ENCODE measurements around the gene SAYSD1. TPM values are rescaled to one million over a fixed set of nuclear protein-coding genes. Genes with fewer than 3 reads are reported as not detected.

The SAYSD1 gene
- total and polyA plus RNA-seq, 9 of the 15 experiments (the other 6 are each of a cell fraction or from before 2014, with no cell fraction given) = 3.5 to 19.1 (median 12.4) TPM

GRCh38 chr6:39130691-39131090, 15.7 kb upstream of the SAYSD1 start:
- POLR2A ChIA-PET = no interaction called here

More at GRCh38 chr6:39130691-39131090, 15.7 kb upstream of the SAYSD1 start:
- 0% methylated on average over 1 of the region's 1 CpG for WGBS (ENCODE audit: insufficient coverage, low coverage, missing lambda C conversion rate)
- FAIRE-seq (no peak), DNase-seq (ENCODE audit: extremely low read depth in 1 of 4, low spot score in 3 of 4) (no peak), ATAC-seq (no peak)
- no peaks in the 10 kb centered on the region for H3K36me3 ChIP-seq (ENCODE audit: control insufficient read depth, insufficient read depth, low read length)
- H3K9me1 ChIP-seq (ENCODE audit: control insufficient read depth, insufficient read depth, low read length) = no peaks in the 10 kb centered on the region
- no peak overlapping the region for H3K27ac ChIP-seq (ENCODE audit: extremely low read depth, low read depth, low read length)
- H3K9ac ChIP-seq (ENCODE audit: insufficient read depth in 1 of 2, low read depth in 2 of 2, low read length in 2 of 2) = no peak overlapping the region
- H3K4me3 ChIP-seq = no peak overlapping the region
- no peaks in the 10 kb centered on the region for H3K4me1 ChIP-seq (replicated peaks in 1 of 2; ENCODE audit: control insufficient read depth in 2 of 2, insufficient read depth in 2 of 2, low read length in 2 of 2)
- in situ Hi-C loops (cut with MboI) = no loop called here
- no peak for TF ChIP-seq ZNF143 (CRISPR knock-in tag; IDR thresholded peaks at IDR 0.05)
- TF ChIP-seq KDM5B (IDR thresholded peaks at IDR 0.05; ENCODE audit: insufficient replicate concordance, low read depth, low read length) = no peak
- no peak for TF ChIP-seq E2F4 (CRISPR knock-in tag; IDR thresholded peaks at IDR 0.05; ENCODE audit: low read depth)
- no peak for TF ChIP-seq NEUROD1 (IDR thresholded peaks at IDR 0.05; ENCODE audit: borderline replicate concordance, low read depth, low read length, partially characterized antibody)
- no peak for TF ChIP-seq SMAD2 (IDR thresholded peaks at IDR 0.05; ENCODE audit: low read depth, low read length)
- no peak for TF ChIP-seq ZNF507 (tag; conservative IDR thresholded peaks at IDR 0.05)
- no peak for TF ChIP-seq THAP7 (CRISPR knock-in tag; IDR thresholded peaks at IDR 0.05)
- TF ChIP-seq SNIP1 (IDR thresholded peaks at IDR 0.05; ENCODE audit: low read depth) = no peak
- TF ChIP-seq ZNF347 (CRISPR knock-in tag; IDR thresholded peaks at IDR 0.05; ENCODE audit: low read depth) = no peak
- TF ChIP-seq ZNF3 (CRISPR knock-in tag; IDR thresholded peaks at IDR 0.05) = no peak
- no peak overlapping the region for H3K4me2 ChIP-seq (ENCODE audit: insufficient read depth, low read length)
- no peaks in the 10 kb centered on the region for H3K9me3 ChIP-seq (replicated peaks; ENCODE audit: control insufficient read depth, insufficient read depth, low read depth, low read length)
- CTCF ChIA-PET (ENCODE audit: low intra/inter-chr PET ratio) = no interaction called here
- H4K20me1 ChIP-seq (replicated peaks; ENCODE audit: control insufficient read depth, insufficient read depth, low read length) = no peaks in the 10 kb centered on the region
- H3K27me3 ChIP-seq (ENCODE audit: control insufficient read depth in 2 of 2, insufficient read depth in 2 of 2, low read length in 2 of 2) = peaks cover 0 to 8% of the 10 kb centered on the region in 2 experiments; a peak in 3 of 5 replicates
- intact Hi-C loops (cut with micrococcal nuclease) = no loop called here
- H3K79me2 ChIP-seq (ENCODE audit: control insufficient read depth, insufficient read depth, low read length) = no peaks in the 10 kb centered on the region
- H2AFZ ChIP-seq (ENCODE audit: low read depth, low read length) = no peak overlapping the region
- BruUV-seq (replicated peaks) = no TSS peak
